GM21737 (cell line): Measurements from ENCODE around the gene JRKL.

Experiments used
- ATAC-seq: cut with Tn5 transposase; IDR thresholded peaks from one replicate; pipeline ENCODE4 v1.9.1; 2021; ENCODE audit warnings: mild to moderate bottlenecking, moderate library complexity; ENCODE audit not compliant: unreplicated experiment

Gene JRKL

DNA sequence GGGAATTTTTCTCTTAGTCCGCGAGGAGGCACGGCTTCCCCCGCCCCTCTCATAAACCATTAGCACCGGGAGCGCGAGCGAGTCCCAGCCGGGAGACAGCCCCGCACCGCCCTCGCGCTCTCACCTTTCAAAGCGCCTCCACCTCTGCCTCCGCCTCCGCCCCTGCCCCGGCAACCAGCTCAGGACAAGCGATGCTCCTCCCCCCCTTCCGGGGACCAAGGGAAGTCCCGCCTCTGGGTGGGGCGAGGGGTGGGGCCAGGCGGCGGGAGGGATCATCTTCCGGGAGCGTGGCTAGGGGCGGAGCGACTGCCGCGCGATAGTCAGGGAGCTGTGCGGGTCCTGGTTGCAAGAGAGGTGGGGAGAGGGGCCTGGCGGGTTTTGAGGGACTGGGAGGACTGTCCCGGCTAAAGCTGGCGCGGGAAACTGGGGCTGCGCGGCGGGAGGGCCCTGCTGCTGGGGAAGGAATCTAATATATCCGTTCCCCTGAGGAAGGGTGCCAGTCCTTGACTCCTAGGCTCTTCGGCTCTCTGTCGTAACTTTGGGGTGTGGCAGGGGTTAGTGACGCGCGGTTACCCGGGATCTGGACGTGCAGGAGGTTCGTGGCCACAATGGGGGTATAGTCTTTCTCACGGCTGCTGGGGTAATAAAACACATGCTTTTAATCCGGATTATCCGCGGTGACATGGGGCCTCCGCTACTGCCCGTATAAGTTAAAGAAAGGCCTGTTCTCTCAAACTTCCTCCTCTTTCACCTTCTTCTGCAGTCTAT, at the start of gene JRKL, which contains the start of gene CCDC82:
TSS of gene JRKL (plus strand) at position 294 of the 768 bp plus-strand sequence. CDS start 637 bp downstream, outside the sequence.
TSS of gene CCDC82 (minus strand) at position 193 of the 768 bp plus-strand sequence. CDS start 5,165 bp downstream, outside the sequence.
- peak; percentile 94 for ATAC-seq

DNA sequence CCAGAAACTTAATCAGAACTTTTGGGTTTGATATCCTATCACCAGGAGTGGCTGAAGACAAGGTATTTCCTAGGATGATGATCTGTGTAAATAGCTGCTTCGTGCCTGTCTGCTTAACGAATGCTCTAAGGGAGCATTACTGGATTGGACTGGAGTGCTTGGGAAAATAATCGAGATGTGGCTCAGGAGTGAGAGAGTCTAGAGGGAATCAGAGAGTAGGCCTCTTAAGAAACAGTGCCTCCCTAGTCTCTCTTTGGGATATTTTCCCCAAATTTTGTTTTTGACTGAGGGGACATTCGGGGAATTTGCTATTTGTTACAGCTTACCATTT, 49.3 kb upstream of the JRKL start:
- no peak for ATAC-seq

DNA sequence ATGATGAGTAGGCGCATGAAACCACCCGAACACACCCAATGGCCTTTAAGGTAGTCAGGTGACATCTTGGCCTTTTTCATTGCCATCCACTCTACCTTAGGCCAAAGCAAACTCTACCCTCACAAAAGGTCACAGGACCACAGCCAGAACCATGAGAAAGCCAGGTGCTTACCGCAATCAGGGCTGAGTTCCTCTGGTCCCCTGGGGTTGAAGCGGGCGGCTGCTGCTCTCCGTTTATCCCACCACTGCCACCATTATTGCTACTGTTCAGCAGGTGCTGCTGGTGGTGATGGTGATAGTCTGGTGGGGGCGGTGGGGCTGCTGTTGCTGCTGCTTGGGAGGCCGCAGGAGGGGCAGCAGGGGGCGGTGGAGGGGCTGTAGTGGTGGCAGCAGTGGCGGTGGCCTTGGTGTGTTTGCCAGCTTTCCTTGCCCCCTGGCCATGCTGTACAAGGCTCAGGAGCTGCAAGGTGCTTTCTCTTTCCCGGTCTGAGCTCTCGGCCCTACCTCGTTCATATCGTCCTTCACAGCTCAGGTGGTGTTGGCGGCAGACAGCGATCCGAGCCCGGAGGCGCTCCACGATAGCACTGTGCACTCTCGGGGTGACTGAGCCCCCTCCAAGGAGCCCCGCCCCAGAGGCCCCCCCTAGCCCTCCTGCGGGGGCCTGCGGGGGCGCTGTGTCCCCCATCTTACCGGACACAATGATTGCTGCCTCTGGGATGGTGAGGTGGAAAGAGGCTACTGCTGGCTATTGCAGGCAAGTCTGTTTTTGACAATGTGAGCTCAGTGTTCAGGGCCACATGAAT, 48.4 kb upstream of the JRKL start:
- ATAC-seq: peak; percentile 39

DNA sequence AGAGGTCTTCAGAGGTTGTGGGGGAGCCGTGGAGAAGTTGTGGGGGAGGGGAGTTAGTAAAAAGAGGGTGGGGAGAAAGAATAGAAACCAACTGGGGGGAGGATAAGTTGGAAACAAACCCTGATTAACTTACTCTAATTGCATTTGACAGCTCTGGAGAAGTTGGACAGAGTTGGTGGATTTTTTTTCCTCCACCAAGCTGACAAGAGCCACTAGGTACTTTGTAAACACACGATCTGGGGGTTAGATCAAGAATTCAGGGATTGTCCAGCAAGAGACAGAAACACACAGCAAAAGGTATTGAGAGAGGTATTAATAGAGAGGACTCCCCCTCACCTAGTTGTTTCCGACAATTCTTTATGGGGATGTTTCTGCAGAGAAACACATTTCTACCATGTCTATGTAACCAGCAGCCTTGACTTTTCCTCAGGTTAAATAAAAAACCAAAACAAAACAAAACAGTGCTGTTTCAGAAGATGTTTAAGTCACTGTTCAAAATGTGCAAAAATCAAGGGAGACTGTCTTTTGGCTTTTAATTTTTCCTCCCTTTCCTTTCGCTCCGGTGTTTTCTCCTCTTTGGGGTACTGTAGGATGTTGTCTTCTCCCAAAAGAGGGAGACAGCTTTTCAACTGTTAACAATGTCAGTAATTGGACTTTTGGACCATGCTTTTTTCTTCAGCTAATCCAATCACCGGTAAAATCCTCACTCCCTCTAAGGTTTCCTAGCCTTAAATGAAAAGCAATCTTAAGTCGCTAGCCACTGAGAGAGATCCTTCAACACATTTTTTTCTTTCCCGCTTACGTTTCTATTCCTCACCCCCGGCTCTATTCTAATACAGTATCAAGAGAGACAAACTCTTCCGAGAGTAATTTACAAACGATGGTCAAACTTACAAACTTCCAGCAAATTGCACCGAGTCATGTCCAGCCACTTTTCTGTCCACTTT, 47.5 kb upstream of the JRKL start:
- no peak for ATAC-seq

DNA sequence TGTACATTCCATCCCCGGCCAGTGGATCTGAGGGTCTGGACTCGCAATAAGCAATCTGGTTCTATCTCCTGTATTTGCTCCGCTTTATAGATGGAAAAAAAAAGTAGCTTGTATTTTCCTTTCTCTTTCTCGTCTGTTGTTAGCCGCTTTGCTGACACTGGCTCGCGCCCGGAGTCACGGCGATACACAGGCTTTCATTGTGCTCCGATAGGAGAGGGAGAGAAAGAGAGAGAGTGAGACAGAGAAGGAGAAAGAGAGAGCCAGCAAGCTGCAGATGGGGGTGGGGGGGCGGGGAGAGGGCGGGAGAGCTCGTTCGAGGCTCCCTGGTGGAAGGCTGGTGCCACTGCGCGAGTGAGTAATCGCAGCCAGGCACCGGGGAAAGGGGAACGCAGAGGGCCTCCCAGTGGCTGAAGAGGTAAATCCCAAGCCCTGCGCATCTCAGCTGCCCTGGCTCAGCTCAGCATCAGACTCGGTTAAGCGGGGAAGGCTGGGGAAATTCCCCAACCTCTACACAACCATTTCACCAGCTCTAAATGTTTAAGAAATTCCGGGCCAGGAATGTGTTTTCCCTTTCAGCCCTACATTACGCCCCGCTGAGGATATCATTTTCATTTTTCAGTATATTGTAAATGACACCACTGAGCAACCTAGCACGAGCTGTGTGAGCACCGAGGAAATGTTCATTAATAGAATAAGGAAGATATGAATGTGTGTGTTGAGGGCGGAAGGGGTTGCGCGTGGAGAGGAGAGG, 46.7 kb upstream of the JRKL start, which contains the start of gene MAML2:
TSS of gene MAML2 (minus strand) at position 235 of the 751 bp plus-strand sequence. CDS start 1,300 bp downstream, outside the sequence.
- peak; percentile 79 for ATAC-seq

DNA sequence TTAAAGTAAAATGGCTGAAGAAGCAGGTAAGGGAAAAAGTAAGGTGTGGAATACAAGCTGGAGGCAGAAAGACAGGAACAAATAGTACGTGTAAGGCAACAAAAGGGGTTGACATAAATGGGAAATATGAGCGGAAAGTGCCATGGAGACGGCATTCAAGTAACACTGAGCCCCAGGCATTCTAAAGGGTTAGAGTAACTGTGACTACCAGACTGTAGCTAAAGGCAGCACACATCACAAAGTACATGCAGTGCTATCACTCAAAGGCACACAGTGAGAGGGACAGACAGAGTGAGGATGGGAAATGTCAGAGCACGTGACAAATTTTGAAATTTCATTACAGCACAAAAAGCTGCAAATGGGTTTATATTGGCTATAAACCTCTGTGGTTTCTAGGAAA, 33.0 kb upstream of the JRKL start:
- no peak for ATAC-seq

DNA sequence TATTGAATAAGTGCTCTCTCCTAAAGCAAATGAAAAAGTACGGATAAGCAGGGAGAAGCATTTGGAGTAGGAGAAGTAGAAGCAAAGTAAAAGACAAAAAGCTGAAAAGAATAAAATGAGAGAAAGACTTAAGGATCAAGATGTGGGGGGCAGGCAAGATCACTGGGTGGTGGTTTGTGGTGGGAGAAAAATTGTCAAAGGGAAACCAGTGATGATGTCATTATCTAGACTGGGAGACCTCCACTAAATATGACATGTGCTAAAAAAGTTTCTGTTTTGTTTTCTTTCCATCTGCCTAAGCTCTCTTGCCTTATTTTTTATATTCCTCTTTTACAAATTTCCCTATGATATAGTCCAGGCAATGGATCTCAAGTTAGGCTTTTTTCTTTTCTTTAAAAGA, 32.0 kb upstream of the JRKL start:
- no peak for ATAC-seq

DNA sequence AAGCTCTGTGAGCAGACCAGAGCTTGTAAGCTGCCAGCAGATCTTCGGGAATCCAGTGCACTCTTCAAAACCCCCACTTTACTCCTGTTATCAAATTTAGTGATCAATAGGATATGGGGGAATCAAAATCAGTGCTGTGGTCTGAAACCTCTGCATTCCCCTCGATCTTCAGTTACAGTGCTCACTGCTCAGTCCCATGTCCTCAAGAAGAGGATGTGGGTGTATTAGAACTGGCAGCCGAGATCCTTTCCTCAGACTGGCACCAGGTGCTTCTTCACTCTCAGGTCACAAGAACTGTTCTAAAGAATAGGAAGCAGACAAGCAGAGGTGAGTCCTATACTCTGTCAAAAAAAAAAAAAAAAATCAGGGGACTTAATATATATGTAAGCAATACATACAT, 31.5 kb upstream of the JRKL start:
- ATAC-seq: no peak

DNA sequence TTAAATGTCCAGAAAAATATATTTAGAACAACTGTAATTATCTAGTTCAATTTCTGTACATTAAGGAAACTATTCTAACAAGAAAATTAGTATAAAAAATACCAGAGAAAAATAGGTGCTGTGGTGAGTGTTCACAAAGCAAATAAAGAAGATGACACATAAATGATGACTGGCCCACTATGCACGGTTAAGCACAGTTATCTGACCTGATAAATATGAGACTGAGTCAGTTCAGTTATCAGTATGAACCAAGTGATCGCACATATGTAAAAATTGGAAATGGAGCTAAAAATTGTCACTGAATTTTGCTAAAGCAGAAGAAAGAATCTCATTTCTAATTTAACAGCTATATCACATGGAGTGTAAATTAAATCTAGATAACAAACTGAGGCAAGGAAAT, 28.0 kb upstream of the JRKL start:
- no peak for ATAC-seq

DNA sequence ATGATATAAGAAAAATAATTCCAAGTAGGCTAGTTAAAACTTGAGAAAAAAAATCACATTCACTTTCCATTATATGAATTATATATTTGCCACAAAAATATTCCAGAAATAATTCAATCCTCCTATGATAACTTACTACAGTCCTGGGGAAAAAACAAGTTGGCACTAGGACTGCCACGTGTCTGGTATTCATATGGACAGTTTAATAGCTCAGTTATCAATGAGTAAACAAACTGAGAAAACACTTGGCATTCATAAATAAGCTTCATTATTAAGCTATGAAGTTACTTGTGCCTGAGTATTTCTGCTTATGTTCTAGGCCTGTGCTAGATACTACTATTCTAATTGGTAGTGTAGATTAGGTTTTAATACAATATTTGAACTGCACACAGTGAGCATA, 24.3 kb upstream of the JRKL start:
- no peak for ATAC-seq

DNA sequence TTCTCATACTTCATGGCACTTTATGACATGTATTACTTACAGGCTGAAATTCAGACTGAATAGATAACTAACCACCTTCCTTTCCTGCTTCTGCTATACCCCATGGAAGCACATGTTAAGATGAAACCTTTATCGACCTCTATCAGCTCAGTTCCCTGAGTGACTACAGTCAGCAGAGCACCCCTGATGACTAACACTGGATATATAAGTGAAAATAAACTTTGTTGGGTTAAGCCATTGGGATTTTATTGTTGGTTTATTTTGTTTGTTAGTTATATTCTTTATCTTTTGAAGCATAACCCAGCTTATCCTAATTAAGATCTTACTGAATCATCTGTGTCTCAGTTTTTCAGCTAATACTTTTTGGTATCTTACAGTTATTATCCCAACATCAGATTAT, 23.8 kb upstream of the JRKL start:
- no peak for ATAC-seq

DNA sequence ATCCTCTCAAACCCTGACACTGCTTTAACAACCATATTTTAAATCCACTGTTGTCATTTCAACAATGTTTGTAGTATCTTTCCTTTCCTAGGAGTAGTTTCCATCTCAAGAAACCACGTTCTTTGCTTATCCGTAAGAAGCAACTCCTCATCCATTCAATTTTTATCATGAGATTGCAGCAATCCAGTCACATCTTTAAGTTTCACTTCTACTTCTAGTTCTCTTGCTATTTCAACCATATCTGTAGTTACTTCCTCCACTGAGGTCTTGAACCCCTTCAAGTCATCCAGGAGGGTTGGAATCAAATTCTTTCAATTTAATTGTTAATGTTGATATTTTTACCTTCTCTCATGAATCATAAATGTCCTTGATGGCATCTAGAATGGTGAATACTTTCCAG, 22.5 kb upstream of the JRKL start:
- no peak for ATAC-seq

DNA sequence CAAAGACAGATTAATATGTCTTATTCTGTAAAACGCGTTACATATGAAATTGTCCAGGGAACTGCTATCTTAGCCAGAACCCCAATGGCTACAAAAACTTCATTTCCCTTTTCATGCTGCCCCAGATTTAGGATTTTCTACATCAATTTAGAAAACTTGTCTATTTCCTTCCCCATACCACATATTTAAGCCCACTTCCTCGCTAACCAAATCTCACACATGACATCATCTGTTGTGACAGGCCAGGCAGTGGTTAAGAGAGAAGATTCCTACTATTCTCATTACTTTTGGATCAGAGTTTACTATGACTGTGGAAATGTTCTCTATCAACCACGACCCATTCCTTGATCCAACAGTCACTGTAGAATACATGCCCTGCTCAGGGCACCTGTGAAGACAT, 16.0 kb upstream of the JRKL start:
- no peak for ATAC-seq

DNA sequence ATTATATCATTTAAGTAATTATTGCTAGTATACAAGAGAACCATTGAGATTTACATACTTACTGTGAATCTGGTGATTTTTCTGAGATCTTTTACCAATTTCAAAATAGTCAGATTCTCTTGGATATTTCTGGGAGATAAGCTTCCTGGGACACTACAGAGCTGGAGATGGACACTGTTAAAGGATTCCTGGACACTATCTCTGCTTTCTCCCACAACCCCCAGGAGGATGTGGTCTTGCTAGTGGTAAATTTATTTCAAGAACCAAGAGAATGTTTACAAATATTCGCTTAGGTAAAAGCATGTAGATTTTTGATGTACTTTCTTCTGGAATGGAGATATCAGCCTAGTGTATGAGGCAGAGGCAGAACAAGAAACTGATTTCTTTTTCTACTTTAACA, 13.0 kb upstream of the JRKL start:
- no peak for ATAC-seq

DNA sequence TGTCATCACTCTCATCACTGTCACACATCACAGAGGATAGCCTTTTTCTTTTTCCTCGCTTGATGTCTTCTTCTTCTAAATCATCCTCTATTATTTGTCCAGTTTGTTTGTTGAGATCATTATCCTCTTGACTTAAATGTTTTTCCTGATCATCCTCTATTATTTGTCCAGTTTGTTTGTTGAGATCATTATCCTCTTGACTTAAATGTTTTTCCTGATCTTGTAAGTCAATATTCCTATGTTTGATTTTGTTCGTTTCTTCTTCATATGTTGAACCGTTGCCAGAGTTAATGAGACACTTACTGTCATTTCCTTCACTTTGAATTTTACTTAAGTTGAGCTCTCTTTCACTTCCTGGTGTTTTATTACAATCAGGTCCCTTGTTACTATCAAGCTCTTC, 5.7 kb upstream of the JRKL start:
- no peak for ATAC-seq

DNA sequence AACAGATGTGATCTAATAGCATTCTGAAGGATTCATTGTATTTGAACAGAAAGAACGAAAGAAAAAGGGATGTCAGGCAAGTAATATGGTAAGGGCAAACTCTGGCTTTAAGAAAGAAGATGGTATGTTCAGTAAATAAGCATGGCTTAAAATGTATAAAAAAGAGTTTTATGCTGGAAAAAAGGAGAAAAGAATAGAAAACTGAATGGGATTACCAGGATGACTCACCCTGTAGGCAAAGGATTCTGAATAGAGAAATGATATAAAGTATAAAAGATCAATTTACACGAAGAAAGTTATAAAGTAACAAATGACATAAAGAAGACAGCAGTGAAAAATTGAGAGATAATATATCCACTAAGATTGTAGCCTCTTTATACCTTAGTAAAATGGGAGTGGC, 4.6 kb upstream of the JRKL start:
- no peak for ATAC-seq

DNA sequence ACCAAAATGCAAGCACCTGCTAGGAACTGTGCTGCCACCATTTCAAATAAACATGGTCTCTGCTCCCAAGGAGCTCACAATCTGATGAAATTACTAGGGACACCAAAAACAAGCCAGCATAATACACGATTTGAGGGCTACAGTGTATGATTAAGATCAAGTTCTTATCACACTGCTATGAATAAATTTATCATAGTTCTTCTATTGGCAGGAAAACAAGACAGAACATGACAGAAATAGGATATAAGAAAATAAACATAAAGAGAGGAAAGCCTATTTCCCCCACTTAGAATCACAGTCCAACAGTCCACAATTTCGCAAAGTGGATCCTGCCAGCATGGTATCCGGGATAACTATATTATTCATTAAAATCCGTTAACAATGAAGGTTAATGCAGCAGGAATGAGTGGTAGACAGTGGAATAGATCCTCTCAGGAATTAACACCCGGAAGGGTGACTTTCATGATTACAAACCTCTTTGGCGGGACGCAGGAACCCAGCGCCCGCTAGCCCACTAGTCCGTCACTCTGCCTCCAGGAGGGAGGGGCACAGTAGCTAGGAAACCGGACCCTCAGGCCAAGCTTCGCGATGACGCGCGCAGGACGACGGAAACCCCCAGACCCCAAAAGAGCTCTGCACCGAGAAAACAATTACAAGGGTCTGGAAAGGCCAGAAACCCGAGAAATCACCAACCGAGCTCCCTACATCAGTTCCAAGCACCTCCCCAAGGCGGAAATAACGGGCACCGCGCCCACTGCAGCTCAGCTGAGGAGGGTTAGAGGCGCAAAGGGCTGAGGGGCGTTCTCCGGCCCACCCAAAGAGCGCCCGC, 708 bp upstream of the JRKL start:
- ATAC-seq: peak; percentile 41

DNA sequence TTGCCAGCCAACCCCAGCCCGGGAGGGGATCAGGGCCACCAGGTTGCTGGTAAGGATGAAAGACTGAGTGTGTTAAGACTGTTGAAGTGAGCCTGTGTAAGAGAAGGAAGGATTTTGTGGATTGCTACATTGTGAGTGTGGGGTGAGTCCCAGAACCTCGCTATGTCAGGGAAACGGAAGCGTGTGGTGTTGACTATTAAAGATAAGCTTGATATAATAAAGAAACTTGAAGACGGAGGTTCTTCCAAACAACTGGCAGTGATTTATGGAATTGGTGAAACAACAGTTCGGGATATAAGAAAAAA, 627 bp downstream of the JRKL start:
- ATAC-seq: no peak

DNA sequence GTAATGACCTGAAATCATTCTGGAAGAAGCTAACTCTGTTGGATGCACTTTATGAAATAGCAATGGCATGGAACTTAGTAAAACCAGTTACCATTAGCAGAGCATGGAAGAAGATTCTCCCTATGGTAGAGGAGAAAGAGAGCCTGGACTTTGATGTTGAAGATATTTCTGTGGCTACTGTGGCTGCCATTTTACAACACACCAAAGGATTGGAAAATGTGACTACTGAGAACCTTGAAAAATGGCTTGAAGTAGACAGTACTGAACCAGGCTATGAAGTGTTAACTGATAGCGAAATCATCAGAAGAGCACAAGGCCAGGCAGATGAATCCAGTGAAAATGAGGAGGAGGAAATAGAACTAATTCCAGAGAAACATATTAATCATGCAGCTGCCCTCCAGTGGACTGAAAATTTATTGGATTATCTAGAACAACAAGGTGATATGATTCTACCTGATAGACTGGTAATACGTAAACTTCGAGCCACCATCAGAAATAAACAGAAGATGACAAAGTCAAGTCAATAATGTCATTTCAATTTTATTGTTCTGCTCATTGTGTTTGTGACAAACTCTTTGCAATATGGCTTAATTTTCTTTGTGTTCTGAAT, 2.0 kb downstream of the JRKL start:
- ATAC-seq: no peak
